Liver (tissue), 9 donors: ENCODE results near the gene MED25. TPM values are rescaled to one million over a fixed set of nuclear protein-coding genes. Genes with fewer than 3 reads are reported as not detected.

ENCODE experiments used
- DNase-seq: peaks from one replicate; pipeline ENCODE4 v3.0.0-alpha.2; 2017; ENCODE audit warnings: low spot score
- H3K27ac ChIP-seq, 2 donors: one replicate each; pipeline ENCODE4 v1.7.0; 2013; ENCODE audit warnings: inconsistent platforms in 2 of 2, low read length in 2 of 2, control low read depth in 1 of 2, low read depth in 1 of 2, mild to moderate bottlenecking in 1 of 2
- H3K27me3 ChIP-seq, 4 donors: one replicate each; pipeline versions ENCODE4 v1.6.1 to v1.7.0; 2013; ENCODE audit warnings: low read length in 3 of 4, inconsistent platforms in 1 of 4, mild to moderate bottlenecking in 1 of 4, moderate library complexity in 1 of 4; ENCODE audit not compliant: control insufficient read depth in 4 of 4, insufficient read depth in 4 of 4
- H3K36me3 ChIP-seq, 4 donors: one replicate each; pipeline versions ENCODE4 v1.6.1 to v1.7.0; 2013; ENCODE audit warnings: low read length in 3 of 4, mild to moderate bottlenecking in 3 of 4, low read depth in 1 of 4, moderate library complexity in 1 of 4; ENCODE audit not compliant: control insufficient read depth in 4 of 4, insufficient read depth in 3 of 4
- H3K4me1 ChIP-seq, 4 donors: one replicate each; pipeline versions ENCODE4 v1.6.1 to v1.7.0; 2013; ENCODE audit warnings: low read length in 3 of 4, mild to moderate bottlenecking in 3 of 4, moderate library complexity in 1 of 4; ENCODE audit not compliant: control insufficient read depth in 4 of 4, insufficient read depth in 4 of 4
- H3K4me3 ChIP-seq, 3 donors: one replicate each; pipeline versions ENCODE4 v1.6.1 to v1.7.0; 2013; ENCODE audit warnings: low read length in 3 of 3, control low read depth in 1 of 3, low read depth in 1 of 3, mild to moderate bottlenecking in 1 of 3
- H3K9ac ChIP-seq, 2 donors: one replicate each; pipeline ENCODE4 v1.7.0; 2013; ENCODE audit warnings: low read length in 2 of 2, mild to moderate bottlenecking in 2 of 2, moderate library complexity in 2 of 2, control low read depth in 1 of 2, low read depth in 1 of 2
- H3K9me3 ChIP-seq, 4 donors: one replicate each; pipeline versions ENCODE4 v1.6.1 to v1.7.0; 2013; ENCODE audit warnings: low read length in 3 of 4; ENCODE audit not compliant: control insufficient read depth in 4 of 4
- CTCF ChIP-seq: fragments of 150-350 bp; IDR thresholded peaks from 2 replicates; pipeline ENCODE4 v1.5.1; 2017; ENCODE audit warnings: improper control_type of control experiment, low read depth, low read length; ENCODE audit not compliant: missing input control
- EGR1 ChIP-seq, 2 donors: IDR thresholded peaks; 2 replicates each; pipeline ENCODE4 v1.6.1; 2016 to 2018; ENCODE audit warnings: antibody characterized with exemption in 2 of 2, low read depth in 2 of 2
- FOXA1 ChIP-seq: IDR thresholded peaks from 2 replicates; pipeline ENCODE4 v1.6.1; 2016; ENCODE audit warnings: antibody characterized with exemption
- FOXA2 ChIP-seq: IDR thresholded peaks from 2 replicates; pipeline ENCODE4 v1.6.1; 2016; ENCODE audit warnings: antibody characterized with exemption
- GABPA ChIP-seq, 2 donors: IDR thresholded peaks in 1 of 2; conservative IDR thresholded peaks in 1 of 2; 2 replicates each; pipeline ENCODE4 v1.6.1; 2016; ENCODE audit warnings: antibody characterized with exemption in 2 of 2, mild to moderate bottlenecking in 1 of 2, moderate library complexity in 1 of 2
- HNF4A ChIP-seq, 2 donors: conservative IDR thresholded peaks; 2 replicates each; pipeline ENCODE4 v1.6.1; 2016; ENCODE audit warnings: antibody characterized with exemption in 2 of 2, mild to moderate bottlenecking in 2 of 2
- HNF4G ChIP-seq: IDR thresholded peaks from 2 replicates; pipeline ENCODE4 v1.6.1; 2016; ENCODE audit warnings: antibody characterized with exemption
- NR2F2 ChIP-seq: IDR thresholded peaks from 2 replicates; pipeline ENCODE4 v1.6.1; 2016; ENCODE audit warnings: antibody characterized with exemption
- RAD21 ChIP-seq, 2 donors: IDR thresholded peaks; 2 replicates each; pipeline ENCODE4 v1.6.1; 2016; ENCODE audit warnings: antibody characterized with exemption in 2 of 2, mild to moderate bottlenecking in 2 of 2
- REST ChIP-seq: IDR thresholded peaks from 2 replicates; pipeline ENCODE4 v1.6.1; 2016; ENCODE audit warnings: antibody characterized with exemption, mild to moderate bottlenecking
- RXRA ChIP-seq, 2 donors: IDR thresholded peaks; 2 replicates each; pipeline ENCODE4 v1.6.1; 2017 to 2018; ENCODE audit warnings: antibody characterized with exemption in 2 of 2, mild to moderate bottlenecking in 1 of 2
- SP1 ChIP-seq: IDR thresholded peaks from 2 replicates; pipeline ENCODE4 v1.6.1; 2018; ENCODE audit warnings: antibody characterized with exemption, mild to moderate bottlenecking
- TAF1 ChIP-seq: conservative IDR thresholded peaks from 2 replicates; pipeline ENCODE4 v1.6.1; 2016; ENCODE audit warnings: antibody characterized with exemption, mild to moderate bottlenecking
- YY1 ChIP-seq: IDR thresholded peaks from 2 replicates; pipeline ENCODE4 v1.6.1; 2016; ENCODE audit warnings: antibody characterized with exemption, mild to moderate bottlenecking
- ZBTB33 ChIP-seq: IDR thresholded peaks from 2 replicates; pipeline ENCODE4 v1.6.1; 2016; ENCODE audit warnings: antibody characterized with exemption
- WGBS: extraction: QIAGEN DNeasy Blood & Tissue Kit; methylation state at CpG from one replicate; pipeline ENCODE4 v1.1.7; 2013; 5-methylcytosine and 5-hydroxymethylcytosine counted together
- polyA plus RNA-seq, 2 donors: library from polyadenylated mRNA; stranded (reverse) in 1 of 2; unstranded in 1 of 2; fragments of 200-250 nt in 1 of 2; fragments of >200 nt in 1 of 2; fragmentation: Nextera tagmentation in 1 of 2; extraction: Ambion mirVana in 1 of 2; gene quantifications; one replicate each; pipeline versions ENCODE4 v1.2.1 to v1.2.3, GENCODE V29; 2013 to 2015
- total RNA-seq, 2 donors: library from RNA; depleted of rRNA; stranded (reverse); fragments of >200 nt; gene quantifications; one replicate each; pipeline ENCODE4 v1.2.3, GENCODE V29; 2014
- TF ChIP-seq, protein P1 (sequence below): IDR thresholded peaks from 2 replicates; pipeline ENCODE4 v1.6.1; 2016; ENCODE audit warnings: antibody characterized with exemption
- TF ChIP-seq, protein P2 (sequence below): IDR thresholded peaks from 2 replicates; pipeline ENCODE4 v1.6.1; 2016; ENCODE audit warnings: antibody characterized with exemption
- donor health status: healthy.
- donor health status: healthy.
- donor health status: healthy.
- donor health status: healthy.
- donor health status: healthy.

Gene MED25
- total and polyA plus RNA-seq, 4 donors, result 4.7 to 24.1 (median 9.6) TPM

DNA sequence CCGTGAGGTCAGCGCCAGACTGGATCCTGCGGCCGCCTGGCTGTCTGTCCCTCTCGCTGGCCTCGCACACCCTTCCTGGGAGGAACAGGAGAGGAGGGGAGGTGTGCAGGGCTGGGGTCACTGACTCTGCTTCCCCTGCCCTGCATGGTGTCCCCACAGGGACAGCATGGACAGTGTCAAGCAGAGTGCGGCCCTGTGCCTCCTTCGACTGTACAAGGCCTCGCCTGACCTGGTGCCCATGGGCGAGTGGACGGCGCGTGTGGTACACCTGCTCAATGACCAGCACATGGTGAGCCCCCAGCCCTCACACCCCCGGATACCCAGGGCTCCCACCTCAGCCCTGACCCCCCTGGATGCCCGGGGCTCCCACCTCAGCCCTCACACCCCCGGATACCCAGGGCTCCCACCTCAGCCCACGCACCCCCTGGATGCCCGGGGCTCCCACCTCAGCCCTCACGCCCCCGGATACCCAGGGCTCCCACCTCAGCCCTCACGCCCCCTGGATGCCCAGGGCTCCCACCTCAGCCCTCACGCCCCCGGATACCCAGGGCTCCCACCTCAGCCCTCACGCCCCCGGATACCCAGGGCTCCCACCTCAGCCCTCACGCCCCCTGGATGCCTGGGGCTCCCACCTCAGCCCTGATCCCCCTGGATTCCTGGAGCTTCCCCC is 26.2 kb upstream of the MED25 start:
- Histone ChIP-seq H3K4me3 (no peak overlapping the region), H3K9me3 (no peaks in the 10 kb centered on the region), H3K36me3 (peaks cover 21 to 70% (median 39%) of the 10 kb centered on the region in 4 donors), H3K27me3 (no peaks in the 10 kb centered on the region), H3K4me1 (no peaks in the 10 kb centered on the region), H3K27ac (peak overlapping the region in 1 of 2 donors; percentile 6), H3K9ac (no peak overlapping the region)
- WGBS, result 96% methylated on average over 26 of the region's 26 CpGs
- no peak for DNase-seq
- TF ChIP-seq ZBTB33 (no peak), TAF1 (no peak), FOXA2 (no peak), FOXA1 (no peak), HNF4A (conservative IDR thresholded peaks at IDR 0.05) (no peak), GABPA (IDR thresholded peaks at IDR 0.05 in 1 of 2, conservative IDR thresholded peaks at IDR 0.05 in 1 of 2) (no peak), RXRA (IDR thresholded peaks at IDR 0.05) (no peak), SP1 (no peak), REST (no peak), CTCF (no peak), EGR1 (IDR thresholded peaks at IDR 0.05; ENCODE audit: low read depth in 2 of 2) (no peak), NR2F2 (no peak), HNF4G (no peak), YY1 (no peak), RAD21 (IDR thresholded peaks at IDR 0.05) (no peak)
- TF ChIP-seq, protein P1, sequence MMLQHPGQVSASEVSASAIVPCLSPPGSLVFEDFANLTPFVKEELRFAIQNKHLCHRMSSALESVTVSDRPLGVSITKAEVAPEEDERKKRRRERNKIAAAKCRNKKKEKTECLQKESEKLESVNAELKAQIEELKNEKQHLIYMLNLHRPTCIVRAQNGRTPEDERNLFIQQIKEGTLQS, result no peak
- TF ChIP-seq, protein P2, sequence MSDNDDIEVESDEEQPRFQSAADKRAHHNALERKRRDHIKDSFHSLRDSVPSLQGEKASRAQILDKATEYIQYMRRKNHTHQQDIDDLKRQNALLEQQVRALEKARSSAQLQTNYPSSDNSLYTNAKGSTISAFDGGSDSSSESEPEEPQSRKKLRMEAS, result no peak
